ENCODE results near the gene TSPAN9. TPM values are rescaled to one million over a fixed set of nuclear protein-coding genes. Genes with fewer than 3 reads are reported as not detected.
A peak's percentile ranks its signal among the peaks of the same experiment; 100 is the strongest.

TSPAN9 gene
- total RNA-seq, 1 donor from 2014 or later: 0.09 TPM

DNA sequence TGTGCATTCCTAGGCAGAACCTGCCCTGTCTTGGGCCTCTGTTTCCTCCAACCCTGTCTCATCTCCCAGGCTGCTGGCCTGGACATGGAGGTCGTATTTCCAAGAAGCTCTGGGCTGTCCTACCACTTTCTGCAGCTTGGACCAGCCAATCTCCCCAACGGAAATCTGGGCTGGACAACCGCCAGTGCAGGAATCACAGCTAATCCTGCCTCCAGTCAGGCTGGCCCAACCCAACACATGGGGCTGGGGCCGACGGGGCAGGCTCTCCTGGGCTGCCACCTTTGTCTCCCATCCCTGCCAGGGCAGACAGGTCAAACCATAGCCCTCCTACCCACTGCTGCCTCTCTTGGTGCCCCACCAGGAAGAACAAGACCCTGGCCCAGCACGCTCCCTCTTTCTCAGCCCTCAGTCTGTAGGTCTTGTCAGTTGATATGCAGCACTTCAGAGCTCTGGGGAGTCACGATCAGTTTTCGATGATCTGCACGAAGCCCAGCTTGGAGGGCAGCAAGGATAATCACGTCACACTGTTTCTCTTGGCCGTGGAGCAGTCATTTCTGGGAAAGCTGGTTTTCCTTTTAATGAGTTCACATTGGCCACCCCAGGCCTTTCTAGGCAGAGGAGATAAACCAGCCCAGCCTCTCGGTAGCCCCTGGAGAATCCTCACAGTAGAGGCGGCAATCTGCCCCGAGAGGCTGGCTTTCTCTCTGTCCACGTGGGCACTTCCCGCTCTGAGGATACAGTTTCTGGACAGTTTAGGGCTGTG is 218.6 kb downstream of the TSPAN9 start:
- Mint-ChIP-seq H3K9me3 (no peaks in the 10 kb centered on the region), H3K4me3 (no peak overlapping the region), H3K27ac (no peak overlapping the region), H3K36me3 (ENCODE audit: low read depth) (no peaks in the 10 kb centered on the region), H3K4me1 (peaks cover 11% of the 10 kb centered on the region), H3K27me3 (peaks cover under 1% of the 10 kb centered on the region)
- intact Hi-C loops (cut with micrococcal nuclease): no loop called here
- DNase-seq: no peak

DNA sequence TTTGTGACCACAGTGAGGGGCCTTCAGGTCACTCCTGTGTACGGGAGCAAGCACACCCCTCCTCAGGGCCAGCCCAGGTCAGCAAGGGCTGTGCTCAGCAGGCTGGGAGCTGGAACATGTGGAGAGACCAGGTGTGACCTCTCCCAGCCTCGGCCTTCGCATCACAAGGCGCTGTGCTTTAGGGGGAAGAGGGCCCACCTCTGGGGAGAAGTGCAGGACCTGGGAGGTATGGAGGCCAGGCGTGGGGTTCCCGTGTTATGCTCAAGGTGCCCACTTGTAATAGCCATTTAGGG is 219.2 kb downstream of the TSPAN9 start:
- no peak overlapping the region for H3K27ac Mint-ChIP-seq
- H3K36me3 Mint-ChIP-seq (ENCODE audit: low read depth): no peaks in the 10 kb centered on the region
- H3K27me3 Mint-ChIP-seq: peaks cover 3% of the 10 kb centered on the region
- no peak overlapping the region for H3K4me3 Mint-ChIP-seq
- peaks cover 11% of the 10 kb centered on the region for H3K4me1 Mint-ChIP-seq
- H3K9me3 Mint-ChIP-seq: no peaks in the 10 kb centered on the region
- DNase-seq: no peak
- intact Hi-C loops (cut with micrococcal nuclease): no loop called here

DNA sequence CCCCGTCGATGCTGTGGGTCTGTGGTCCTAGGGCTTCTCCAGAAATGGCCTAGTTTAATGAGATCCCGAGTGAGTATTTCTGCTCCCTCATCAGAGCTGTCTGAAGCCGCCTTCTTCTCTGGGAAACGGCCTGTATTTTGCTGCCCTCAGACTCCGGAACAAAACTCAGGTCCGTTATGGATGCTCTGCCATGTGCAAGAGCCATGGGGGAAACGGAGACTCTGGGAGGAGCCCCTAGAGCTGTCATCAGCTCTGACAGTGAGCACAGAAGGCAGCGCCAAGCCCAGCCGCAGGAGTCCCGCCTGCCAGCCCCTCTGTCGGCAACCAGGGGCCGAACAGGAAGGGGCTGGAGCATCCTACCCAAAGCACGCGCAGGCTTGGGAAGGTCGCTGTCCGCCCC is 221.4 kb downstream of the TSPAN9 start:
- Mint-ChIP-seq H3K4me3 (no peak overlapping the region), H3K27me3 (peaks cover 3% of the 10 kb centered on the region), H3K27ac (no peak overlapping the region), H3K36me3 (ENCODE audit: low read depth) (no peaks in the 10 kb centered on the region), H3K4me1 (peaks cover 11% of the 10 kb centered on the region), H3K9me3 (no peaks in the 10 kb centered on the region)
- DNase-seq: no peak
- intact Hi-C loops (cut with micrococcal nuclease): no loop called here

DNA sequence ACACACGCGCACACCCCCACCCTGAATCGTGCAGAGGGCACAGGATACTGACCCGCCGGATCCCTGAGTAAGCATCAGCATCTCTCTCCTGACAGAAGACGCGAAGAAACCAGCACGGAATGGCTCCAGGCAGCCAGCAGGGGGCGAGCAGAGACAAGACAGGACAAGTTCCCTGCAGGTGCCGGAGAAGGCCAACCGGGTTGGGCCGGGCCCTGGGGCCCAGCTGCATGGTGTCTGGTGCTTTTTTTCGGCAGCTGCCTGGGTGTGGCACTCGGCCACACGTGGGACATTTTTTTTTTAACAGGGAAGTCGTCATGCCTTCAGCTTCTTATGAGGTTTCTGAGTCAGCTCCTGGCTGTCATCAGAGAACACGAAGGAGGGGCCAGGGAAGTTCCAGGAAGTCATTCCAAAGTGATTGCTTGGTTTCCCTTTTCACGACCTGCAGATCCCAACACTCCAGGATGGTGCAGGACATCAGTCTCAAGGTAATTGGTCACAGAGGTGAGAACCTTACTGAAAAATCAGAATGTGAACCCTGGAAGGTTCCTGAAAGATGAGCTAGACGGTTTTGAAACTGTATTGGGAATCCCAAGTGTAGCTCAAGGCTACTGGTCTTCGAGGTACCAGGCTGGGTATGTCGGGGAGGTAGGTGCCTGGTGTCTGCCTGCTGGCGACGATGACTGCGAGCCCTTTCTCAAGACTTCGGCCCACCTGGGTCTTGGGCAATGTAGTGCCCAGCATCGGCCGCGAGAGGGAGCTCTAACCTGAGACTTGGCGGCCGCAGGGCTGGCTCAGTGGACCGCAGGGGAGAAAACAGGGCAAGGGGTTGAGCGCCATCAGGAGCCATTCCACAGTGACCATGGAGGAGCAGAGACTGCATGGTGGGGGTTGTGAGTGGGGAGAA is 223.0 kb downstream of the TSPAN9 start:
- H3K27me3 Mint-ChIP-seq: peaks cover 3% of the 10 kb centered on the region
- DNase-seq: peak; percentile 94
- peaks cover 11% of the 10 kb centered on the region for H3K4me1 Mint-ChIP-seq
- peak overlapping the region; percentile 78 for H3K27ac Mint-ChIP-seq
- no peaks in the 10 kb centered on the region for H3K36me3 Mint-ChIP-seq (ENCODE audit: low read depth)
- H3K9me3 Mint-ChIP-seq: no peaks in the 10 kb centered on the region
- H3K4me3 Mint-ChIP-seq: peak overlapping the region; percentile 64
- intact Hi-C loops (cut with micrococcal nuclease): loop anchor here (1.0 kb wide), 3 partner anchors 453 to 504 kb away; partner anchors contain the start of gene CRACR2A

DNA sequence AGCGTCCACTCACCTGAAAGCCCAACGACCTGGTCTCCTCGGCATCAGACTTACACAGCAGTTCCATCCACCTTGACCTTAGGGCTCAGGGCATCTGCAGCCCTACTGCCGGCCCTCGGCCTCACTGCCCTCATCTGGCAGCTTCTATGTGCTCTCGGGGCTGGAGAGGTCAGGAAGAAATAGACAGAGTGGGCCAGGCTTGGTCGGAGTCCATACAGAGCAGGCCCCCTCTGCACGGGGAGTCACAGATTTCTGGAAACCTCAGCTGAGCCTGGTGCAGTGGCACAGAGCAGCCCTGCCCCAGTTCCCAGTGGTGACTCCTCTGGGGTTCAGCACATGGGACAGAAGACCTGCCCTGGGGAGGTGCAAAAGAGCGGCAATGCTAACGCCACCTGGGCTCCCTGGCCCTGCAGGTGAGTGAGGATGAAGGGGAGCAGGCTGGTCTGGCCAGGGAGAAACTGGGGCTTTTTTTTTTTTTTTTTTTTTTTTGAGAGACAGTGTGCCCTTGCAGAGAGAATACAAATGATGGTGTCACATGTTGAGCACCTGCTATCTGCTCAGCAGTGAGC is 223.7 kb downstream of the TSPAN9 start:
- Mint-ChIP-seq H3K36me3 (ENCODE audit: low read depth) (no peaks in the 10 kb centered on the region), H3K4me3 (no peak overlapping the region), H3K27ac (no peak overlapping the region), H3K9me3 (no peaks in the 10 kb centered on the region), H3K4me1 (peaks cover 11% of the 10 kb centered on the region), H3K27me3 (peaks cover 3% of the 10 kb centered on the region)
- intact Hi-C loops (cut with micrococcal nuclease): loop anchor here (1.0 kb wide), 3 partner anchors 452 to 503 kb away; partner anchors contain the start of gene CRACR2A
- no peak for DNase-seq

DNA sequence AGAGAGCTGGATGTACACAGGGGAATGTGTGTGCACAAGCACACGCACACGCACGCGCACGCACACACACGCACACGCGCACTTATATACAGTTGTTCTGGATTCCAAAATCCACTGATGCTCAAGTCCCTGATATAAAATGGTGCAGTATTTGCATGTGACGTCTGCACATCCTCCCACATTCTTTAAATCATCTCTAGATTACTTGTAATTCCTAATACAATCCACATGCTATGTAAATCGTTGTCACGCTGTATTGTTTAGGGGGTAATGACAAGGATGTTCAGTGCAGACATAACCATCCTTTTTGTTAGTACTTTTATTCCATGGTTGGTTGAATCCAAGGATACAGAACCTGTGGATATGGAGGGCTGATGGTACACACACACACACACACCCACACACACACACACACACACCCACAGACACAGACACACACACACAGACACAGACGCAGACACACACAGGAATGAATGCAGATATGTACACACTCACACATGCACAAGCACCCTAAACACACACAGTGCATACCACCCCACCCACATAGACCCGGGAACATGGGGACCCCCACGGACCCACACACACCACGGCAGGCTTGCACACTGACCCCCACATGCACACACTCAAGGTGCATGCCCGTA is 225.3 kb downstream of the TSPAN9 start:
- no peaks in the 10 kb centered on the region for H3K36me3 Mint-ChIP-seq (ENCODE audit: low read depth)
- H3K4me1 Mint-ChIP-seq: peaks cover 11% of the 10 kb centered on the region
- H3K27me3 Mint-ChIP-seq: peaks cover 3% of the 10 kb centered on the region
- intact Hi-C loops (cut with micrococcal nuclease): no loop called here
- H3K4me3 Mint-ChIP-seq: no peak overlapping the region
- no peaks in the 10 kb centered on the region for H3K9me3 Mint-ChIP-seq
- H3K27ac Mint-ChIP-seq: no peak overlapping the region
- DNase-seq: no peak

DNA sequence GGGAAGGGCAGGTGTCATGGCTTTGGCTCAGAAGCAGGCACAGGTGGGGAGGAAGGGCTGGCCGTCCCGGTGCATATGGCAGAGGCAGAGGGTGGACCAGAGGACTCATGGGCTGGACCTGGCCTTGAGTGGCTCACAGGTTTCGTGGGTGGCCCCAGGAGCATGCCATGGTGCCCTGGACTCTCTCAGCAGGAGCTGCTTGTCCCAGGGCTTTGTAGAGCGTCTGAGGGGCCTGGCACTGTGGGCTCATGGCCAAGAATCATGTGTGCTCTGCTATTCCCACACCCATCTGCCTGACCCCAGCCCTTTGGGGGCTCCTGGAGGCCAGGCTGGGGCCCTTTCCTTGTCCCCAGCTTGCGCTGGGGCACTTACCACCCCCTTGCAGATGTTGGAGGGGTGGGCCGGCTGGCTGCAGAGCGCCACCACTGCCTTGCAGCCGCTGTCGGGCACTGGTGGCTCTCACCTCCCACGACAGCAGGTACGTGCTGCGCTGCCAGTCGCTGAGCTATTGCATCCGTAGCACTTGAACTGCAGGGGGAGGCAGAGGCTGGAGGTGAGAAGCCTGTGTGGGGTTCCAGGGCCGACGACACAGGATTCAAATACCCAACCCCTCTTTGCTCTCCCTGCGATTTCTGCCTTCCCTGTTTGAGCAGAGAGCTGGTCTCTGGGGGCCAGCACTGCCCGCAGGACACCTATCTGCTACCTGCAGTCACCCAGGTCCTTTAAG is 226.4 kb downstream of the TSPAN9 start:
- Mint-ChIP-seq H3K27ac (no peak overlapping the region), H3K9me3 (no peaks in the 10 kb centered on the region), H3K4me3 (no peak overlapping the region), H3K4me1 (peaks cover 11% of the 10 kb centered on the region), H3K27me3 (peaks cover 3% of the 10 kb centered on the region), H3K36me3 (ENCODE audit: low read depth) (no peaks in the 10 kb centered on the region)
- no peak for DNase-seq
- intact Hi-C loops (cut with micrococcal nuclease): no loop called here

DNA sequence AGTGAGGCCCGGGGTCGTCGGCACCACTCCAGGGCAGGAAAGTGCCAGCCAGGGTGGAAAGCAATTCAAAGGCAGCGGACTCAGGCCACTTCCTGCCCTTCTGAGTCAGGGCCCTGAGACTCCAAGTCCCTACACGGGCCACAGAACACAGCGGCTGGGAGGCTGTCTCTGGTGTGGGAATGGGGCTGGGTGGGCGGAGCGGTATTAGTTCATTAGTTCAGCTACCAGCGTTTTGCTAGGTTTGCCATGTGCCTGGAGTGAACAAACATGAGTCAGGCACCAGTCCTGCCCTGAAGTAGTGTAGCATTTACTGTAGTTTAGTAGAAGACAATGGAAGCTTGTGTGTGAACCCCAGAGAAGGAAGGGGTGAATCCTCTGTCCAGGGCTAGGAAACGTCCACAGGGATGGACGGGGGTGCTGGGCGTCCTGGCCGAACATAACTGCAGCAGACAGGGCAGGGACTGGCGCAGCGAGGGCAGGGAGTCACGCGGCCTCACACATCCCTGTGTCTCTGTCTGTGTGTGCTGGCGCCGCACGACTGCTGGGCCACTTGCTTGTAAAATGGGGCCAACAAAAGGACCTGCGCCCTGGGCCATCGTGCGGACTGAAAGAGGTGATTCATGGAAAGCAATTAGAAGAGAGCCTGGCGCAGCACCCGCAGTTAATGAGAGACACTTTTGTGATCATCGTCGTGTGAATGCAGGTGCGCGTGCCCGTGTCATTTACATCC is 227.4 kb downstream of the TSPAN9 start:
- DNase-seq: no peak
- Mint-ChIP-seq H3K4me1 (peaks cover 11% of the 10 kb centered on the region), H3K4me3 (no peak overlapping the region), H3K27ac (no peak overlapping the region), H3K27me3 (peaks cover 3% of the 10 kb centered on the region), H3K36me3 (ENCODE audit: low read depth) (no peaks in the 10 kb centered on the region), H3K9me3 (no peaks in the 10 kb centered on the region)
- intact Hi-C loops (cut with micrococcal nuclease): no loop called here

DNA sequence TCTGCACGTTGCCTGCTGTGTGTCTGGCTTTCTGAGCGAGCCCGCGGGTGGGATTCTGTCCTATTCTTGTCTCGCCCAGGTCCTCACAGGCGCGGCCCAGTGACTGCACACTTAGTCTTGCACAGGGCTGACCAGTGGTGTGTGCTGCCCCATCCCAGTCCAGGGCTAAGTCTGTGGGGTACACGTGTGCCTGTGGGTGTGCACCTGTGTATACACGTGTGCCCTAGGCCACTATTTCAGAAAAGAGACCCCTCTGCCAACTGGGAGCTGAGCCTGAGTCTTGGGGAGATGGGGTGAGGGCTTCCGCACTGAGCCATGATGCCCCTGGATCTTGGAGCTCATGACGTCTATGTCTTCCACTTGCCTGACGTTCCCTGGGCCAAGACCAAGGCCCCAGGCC is 228.3 kb downstream of the TSPAN9 start:
- H3K9me3 Mint-ChIP-seq: no peaks in the 10 kb centered on the region
- no peak overlapping the region for H3K27ac Mint-ChIP-seq
- intact Hi-C loops (cut with micrococcal nuclease): no loop called here

DNA sequence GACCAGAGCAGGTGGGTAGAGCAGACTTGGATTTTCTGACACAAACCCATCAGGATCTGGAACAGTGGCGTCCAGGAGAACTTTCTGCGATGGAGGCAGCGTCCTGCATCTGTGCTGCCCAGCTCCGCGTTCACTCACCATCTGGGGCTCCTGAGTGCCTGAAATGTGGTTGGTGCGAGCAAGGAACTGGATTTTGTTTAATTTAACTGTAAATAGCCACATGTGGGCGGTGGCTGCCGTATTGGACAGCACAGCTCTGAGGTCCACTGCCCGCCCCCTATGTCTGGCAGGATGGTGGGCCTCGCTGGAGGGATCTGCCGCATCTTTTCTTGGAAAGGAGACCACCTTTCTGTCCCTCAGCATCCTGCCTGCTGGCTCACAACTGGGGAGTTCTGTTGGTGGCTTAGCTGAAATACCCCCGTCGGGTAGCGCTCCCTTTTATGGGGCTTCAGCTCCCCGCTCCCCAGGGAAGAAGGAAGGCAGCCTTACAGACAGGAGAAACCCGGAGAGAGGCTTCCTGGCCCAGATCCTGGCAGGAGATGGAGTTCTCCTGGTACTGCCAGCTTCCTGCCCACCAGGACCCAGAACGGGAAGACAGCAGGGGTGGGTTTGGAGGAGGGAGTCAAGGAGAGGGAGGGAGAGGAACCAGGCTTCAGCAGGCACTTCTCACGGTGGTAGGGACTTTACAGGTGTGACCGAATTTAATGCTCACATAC is 228.9 kb downstream of the TSPAN9 start:
- H3K27me3 Mint-ChIP-seq: peaks cover under 1% of the 10 kb centered on the region
- H3K9me3 Mint-ChIP-seq: no peaks in the 10 kb centered on the region
- DNase-seq: no peak
- H3K4me3 Mint-ChIP-seq: no peak overlapping the region
- no peak overlapping the region for H3K27ac Mint-ChIP-seq
- intact Hi-C loops (cut with micrococcal nuclease): no loop called here
- no peaks in the 10 kb centered on the region for H3K4me1 Mint-ChIP-seq
- H3K36me3 Mint-ChIP-seq (ENCODE audit: low read depth): no peaks in the 10 kb centered on the region

More for the DNA sequence above, 228.3 kb downstream of the TSPAN9 start:
- Mint-ChIP-seq H3K4me1 (peaks cover 2% of the 10 kb centered on the region), H3K4me3 (no peak overlapping the region), H3K27me3 (peaks cover 3% of the 10 kb centered on the region), H3K36me3 (ENCODE audit: low read depth) (no peaks in the 10 kb centered on the region)
- DNase-seq: no peak

DNA sequence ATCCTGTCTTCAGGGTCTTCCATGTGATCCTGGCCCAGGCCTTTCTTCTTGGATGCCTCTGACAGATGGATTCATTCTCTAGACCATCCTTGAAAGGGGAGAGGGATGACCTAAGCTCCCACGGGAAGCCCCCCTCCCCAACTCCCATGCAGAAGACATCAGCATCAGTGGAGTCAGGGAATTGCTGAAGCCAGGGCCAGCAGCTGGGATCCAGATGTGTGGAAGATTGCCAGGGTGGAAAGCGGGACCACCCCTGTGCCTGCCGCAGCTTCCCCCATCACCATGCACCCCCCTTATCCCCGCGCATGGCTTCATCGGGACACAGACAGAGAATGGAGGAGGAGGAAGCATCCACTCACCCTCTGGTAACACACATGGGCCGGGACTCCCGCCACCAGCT is 230.2 kb downstream of the TSPAN9 start:
- no peaks in the 10 kb centered on the region for H3K36me3 Mint-ChIP-seq (ENCODE audit: low read depth)
- intact Hi-C loops (cut with micrococcal nuclease): no loop called here
- no peak overlapping the region for H3K27ac Mint-ChIP-seq
- no peaks in the 10 kb centered on the region for H3K27me3 Mint-ChIP-seq
- DNase-seq: no peak
- no peak overlapping the region for H3K4me3 Mint-ChIP-seq
- no peaks in the 10 kb centered on the region for H3K9me3 Mint-ChIP-seq
- H3K4me1 Mint-ChIP-seq: no peaks in the 10 kb centered on the region

DNA sequence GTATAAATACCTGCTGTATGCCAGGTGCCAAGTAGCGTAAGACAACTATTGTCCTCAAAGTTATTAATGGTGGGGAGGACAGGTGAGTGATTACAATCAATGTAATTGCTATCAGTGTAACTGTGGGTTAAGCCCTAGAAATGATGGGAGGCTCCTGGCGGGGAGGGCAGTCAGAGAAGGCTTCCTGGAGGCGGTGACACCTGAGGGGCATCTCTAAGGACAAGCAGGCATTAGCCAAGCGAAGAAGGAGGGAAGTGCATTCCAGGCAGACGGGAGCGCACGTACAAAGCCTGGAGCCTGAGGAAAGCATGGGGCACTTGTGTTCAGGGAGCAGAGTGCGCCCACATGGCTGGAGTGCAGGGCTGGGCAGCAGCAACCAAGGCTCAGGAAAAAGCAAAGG is 230.9 kb downstream of the TSPAN9 start:
- Mint-ChIP-seq H3K27me3 (no peaks in the 10 kb centered on the region), H3K4me3 (no peak overlapping the region), H3K9me3 (no peaks in the 10 kb centered on the region), H3K27ac (no peak overlapping the region), H3K36me3 (ENCODE audit: low read depth) (no peaks in the 10 kb centered on the region), H3K4me1 (no peaks in the 10 kb centered on the region)
- intact Hi-C loops (cut with micrococcal nuclease): no loop called here
- DNase-seq: no peak
